ENCODE data around the gene C4B.
"Not testable (repeated sequence)": the region's sequence is repeated elsewhere in the genome, so short reads cannot be mapped to it uniquely, and the experiment has no call there.

Gene C4B

GRCh38 chr6:32035283-32036013 lies 20.9 kb downstream of the C4B start:
- not testable (repeated sequence) for H3K27me3 Mint-ChIP-seq; H3K4me3 Mint-ChIP-seq; H3K9me3 Mint-ChIP-seq; ATAC-seq (replicated peaks); DNase-seq; H3K4me1 Mint-ChIP-seq (ENCODE audit: low read depth in 2 of 2); H3K36me3 Mint-ChIP-seq (ENCODE audit: insufficient read depth); H3K27ac Mint-ChIP-seq

GRCh38 chr6:32037136-32037535 lies 22.5 kb downstream of the C4B start:
- H3K36me3 Mint-ChIP-seq (ENCODE audit: insufficient read depth); H3K9me3 Mint-ChIP-seq; ATAC-seq (replicated peaks); DNase-seq; H3K27me3 Mint-ChIP-seq; H3K4me1 Mint-ChIP-seq (ENCODE audit: low read depth in 2 of 2): not testable (repeated sequence)
- Mint-ChIP-seq H3K4me3 (peak overlapping the region in 1 of 2 donors; percentile 63), H3K27ac (peak overlapping the region; percentile 75 to 83)

- Mint-ChIP-seq H3K27ac (peak within 1 kb of the TSS; percentile 75 to 83), H3K4me3 (peak within 1 kb of the TSS in 1 of 2 donors; percentile 63)
- not testable (repeated sequence) for H3K27me3 Mint-ChIP-seq; H3K36me3 Mint-ChIP-seq (ENCODE audit: insufficient read depth); DNase-seq; H3K9me3 Mint-ChIP-seq; H3K4me1 Mint-ChIP-seq (ENCODE audit: low read depth in 2 of 2)
- peak; percentile 96 for ATAC-seq (replicated peaks)
Measured at GRCh38 chr6:32037598-32038524, 23.3 kb downstream of the C4B start, which contains the start of gene CYP21A2. TSS of gene CYP21A2 (plus strand) at chr6:32038415. CDS start at chr6:32038423, 8 bp downstream.

DNA sequence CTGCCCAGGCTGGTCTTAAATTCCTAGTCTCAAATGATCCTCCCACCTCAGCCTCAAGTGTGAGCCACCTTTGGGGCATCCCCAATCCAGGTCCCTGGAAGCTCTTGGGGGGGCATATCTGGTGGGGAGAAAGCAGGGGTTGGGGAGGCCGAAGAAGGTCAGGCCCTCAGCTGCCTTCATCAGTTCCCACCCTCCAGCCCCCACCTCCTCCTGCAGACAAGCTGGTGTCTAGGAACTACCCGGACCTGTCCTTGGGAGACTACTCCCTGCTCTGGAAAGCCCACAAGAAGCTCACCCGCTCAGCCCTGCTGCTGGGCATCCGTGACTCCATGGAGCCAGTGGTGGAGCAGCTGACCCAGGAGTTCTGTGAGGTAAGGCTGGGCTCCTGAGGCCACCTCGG lies 24.3 kb downstream of the C4B start:
- H3K27ac Mint-ChIP-seq; DNase-seq; H3K9me3 Mint-ChIP-seq; H3K4me3 Mint-ChIP-seq; H3K36me3 Mint-ChIP-seq (ENCODE audit: insufficient read depth); H3K4me1 Mint-ChIP-seq (ENCODE audit: low read depth in 2 of 2); ATAC-seq (replicated peaks); H3K27me3 Mint-ChIP-seq: not testable (repeated sequence)

DNA sequence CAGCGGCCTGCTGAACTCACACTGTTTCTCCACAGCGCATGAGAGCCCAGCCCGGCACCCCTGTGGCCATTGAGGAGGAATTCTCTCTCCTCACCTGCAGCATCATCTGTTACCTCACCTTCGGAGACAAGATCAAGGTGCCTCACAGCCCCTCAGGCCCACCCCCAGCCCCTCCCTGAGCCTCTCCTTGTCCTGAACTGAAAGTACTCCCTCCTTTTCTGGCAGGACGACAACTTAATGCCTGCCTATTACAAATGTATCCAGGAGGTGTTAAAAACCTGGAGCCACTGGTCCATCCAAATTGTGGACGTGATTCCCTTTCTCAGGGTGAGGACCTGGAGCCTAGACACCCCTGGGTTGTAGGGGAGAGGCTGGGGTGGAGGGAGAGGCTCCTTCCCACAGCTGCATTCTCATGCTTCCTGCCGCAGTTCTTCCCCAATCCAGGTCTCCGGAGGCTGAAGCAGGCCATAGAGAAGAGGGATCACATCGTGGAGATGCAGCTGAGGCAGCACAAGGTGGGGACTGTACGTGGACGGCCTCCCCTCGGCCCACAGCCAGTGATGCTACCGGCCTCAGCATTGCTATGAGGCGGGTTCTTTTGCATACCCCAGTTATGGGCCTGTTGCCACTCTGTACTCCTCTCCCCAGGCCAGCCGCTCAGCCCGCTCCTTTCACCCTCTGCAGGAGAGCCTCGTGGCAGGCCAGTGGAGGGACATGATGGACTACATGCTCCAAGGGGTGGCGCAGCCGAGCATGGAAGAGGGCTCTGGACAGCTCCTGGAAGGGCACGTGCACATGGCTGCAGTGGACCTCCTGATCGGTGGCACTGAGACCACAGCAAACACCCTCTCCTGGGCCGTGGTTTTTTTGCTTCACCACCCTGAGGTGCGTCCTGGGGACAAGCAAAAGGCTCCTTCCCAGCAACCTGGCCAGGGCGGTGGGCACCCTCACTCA lies 25.0 kb downstream of the C4B start:
- not testable (repeated sequence) for H3K27ac Mint-ChIP-seq; H3K27me3 Mint-ChIP-seq; ATAC-seq (replicated peaks); DNase-seq; H3K9me3 Mint-ChIP-seq; H3K4me3 Mint-ChIP-seq; H3K4me1 Mint-ChIP-seq (ENCODE audit: low read depth in 2 of 2); H3K36me3 Mint-ChIP-seq (ENCODE audit: insufficient read depth)

GRCh38 chr6:32040299-32041049 lies 25.9 kb downstream of the C4B start:
- not testable (repeated sequence) for ATAC-seq (replicated peaks)

GRCh38 chr6:32041050-32041321 lies 26.4 kb downstream of the C4B start:
- not testable (repeated sequence) for H3K36me3 Mint-ChIP-seq (ENCODE audit: insufficient read depth); H3K4me1 Mint-ChIP-seq (ENCODE audit: low read depth in 2 of 2); H3K27ac Mint-ChIP-seq; H3K9me3 Mint-ChIP-seq; DNase-seq; H3K27me3 Mint-ChIP-seq; H3K4me3 Mint-ChIP-seq; ATAC-seq (replicated peaks)

More at GRCh38 chr6:32040299-32041049, 25.9 kb downstream of the C4B start:
- not testable (repeated sequence) for H3K9me3 Mint-ChIP-seq; DNase-seq; H3K27ac Mint-ChIP-seq; H3K4me1 Mint-ChIP-seq (ENCODE audit: low read depth in 2 of 2); H3K27me3 Mint-ChIP-seq; H3K36me3 Mint-ChIP-seq (ENCODE audit: insufficient read depth); H3K4me3 Mint-ChIP-seq

- ATAC-seq (replicated peaks); DNase-seq; H3K27ac Mint-ChIP-seq; H3K4me1 Mint-ChIP-seq (ENCODE audit: low read depth in 2 of 2); H3K27me3 Mint-ChIP-seq; H3K4me3 Mint-ChIP-seq; H3K36me3 Mint-ChIP-seq (ENCODE audit: insufficient read depth); H3K9me3 Mint-ChIP-seq: not testable (repeated sequence)
Measured at GRCh38 chr6:32041385-32041784, 26.8 kb downstream of the C4B start.

- not testable (repeated sequence) for ATAC-seq (replicated peaks); H3K27ac Mint-ChIP-seq; H3K27me3 Mint-ChIP-seq; DNase-seq; H3K4me1 Mint-ChIP-seq (ENCODE audit: low read depth in 2 of 2); H3K9me3 Mint-ChIP-seq; H3K4me3 Mint-ChIP-seq; H3K36me3 Mint-ChIP-seq (ENCODE audit: insufficient read depth)
Measured at GRCh38 chr6:32042276-32042675, 27.7 kb downstream of the C4B start.

- not testable (repeated sequence) for H3K36me3 Mint-ChIP-seq (ENCODE audit: insufficient read depth); H3K4me1 Mint-ChIP-seq (ENCODE audit: low read depth in 2 of 2); H3K9me3 Mint-ChIP-seq; H3K27me3 Mint-ChIP-seq; DNase-seq; H3K4me3 Mint-ChIP-seq; H3K27ac Mint-ChIP-seq; ATAC-seq (replicated peaks)
Measured at GRCh38 chr6:32043589-32044380, 29.2 kb downstream of the C4B start.

- H3K4me1 Mint-ChIP-seq (ENCODE audit: low read depth in 2 of 2); H3K9me3 Mint-ChIP-seq; H3K27ac Mint-ChIP-seq; H3K36me3 Mint-ChIP-seq (ENCODE audit: insufficient read depth); H3K27me3 Mint-ChIP-seq; DNase-seq; H3K4me3 Mint-ChIP-seq; ATAC-seq (replicated peaks): not testable (repeated sequence)
Measured at GRCh38 chr6:32044916-32045315, 30.3 kb downstream of the C4B start.

GRCh38 chr6:32045811-32046449 lies 31.3 kb downstream of the C4B start:
- peaks cover 5 to 6% of the 10 kb centered on the region in 2 donors for H3K4me1 Mint-ChIP-seq (ENCODE audit: low read depth in 2 of 2)
- H3K27ac Mint-ChIP-seq = no peak overlapping the region
- no peak overlapping the region for H3K4me3 Mint-ChIP-seq
- peaks cover 0 to 9% of the 10 kb centered on the region in 2 donors for H3K27me3 Mint-ChIP-seq
- H3K9me3 Mint-ChIP-seq = no peaks in the 10 kb centered on the region
- DNase-seq (no peak), ATAC-seq (replicated peaks) (no peak)
- no peaks in the 10 kb centered on the region for H3K36me3 Mint-ChIP-seq (ENCODE audit: insufficient read depth)
